Measurements from ENCODE around the gene PDIA4.
"Not testable (repeated sequence)": the region's sequence is repeated elsewhere in the genome, so short reads cannot be mapped to it uniquely, and the experiment has no call there.

The PDIA4 gene

DNA sequence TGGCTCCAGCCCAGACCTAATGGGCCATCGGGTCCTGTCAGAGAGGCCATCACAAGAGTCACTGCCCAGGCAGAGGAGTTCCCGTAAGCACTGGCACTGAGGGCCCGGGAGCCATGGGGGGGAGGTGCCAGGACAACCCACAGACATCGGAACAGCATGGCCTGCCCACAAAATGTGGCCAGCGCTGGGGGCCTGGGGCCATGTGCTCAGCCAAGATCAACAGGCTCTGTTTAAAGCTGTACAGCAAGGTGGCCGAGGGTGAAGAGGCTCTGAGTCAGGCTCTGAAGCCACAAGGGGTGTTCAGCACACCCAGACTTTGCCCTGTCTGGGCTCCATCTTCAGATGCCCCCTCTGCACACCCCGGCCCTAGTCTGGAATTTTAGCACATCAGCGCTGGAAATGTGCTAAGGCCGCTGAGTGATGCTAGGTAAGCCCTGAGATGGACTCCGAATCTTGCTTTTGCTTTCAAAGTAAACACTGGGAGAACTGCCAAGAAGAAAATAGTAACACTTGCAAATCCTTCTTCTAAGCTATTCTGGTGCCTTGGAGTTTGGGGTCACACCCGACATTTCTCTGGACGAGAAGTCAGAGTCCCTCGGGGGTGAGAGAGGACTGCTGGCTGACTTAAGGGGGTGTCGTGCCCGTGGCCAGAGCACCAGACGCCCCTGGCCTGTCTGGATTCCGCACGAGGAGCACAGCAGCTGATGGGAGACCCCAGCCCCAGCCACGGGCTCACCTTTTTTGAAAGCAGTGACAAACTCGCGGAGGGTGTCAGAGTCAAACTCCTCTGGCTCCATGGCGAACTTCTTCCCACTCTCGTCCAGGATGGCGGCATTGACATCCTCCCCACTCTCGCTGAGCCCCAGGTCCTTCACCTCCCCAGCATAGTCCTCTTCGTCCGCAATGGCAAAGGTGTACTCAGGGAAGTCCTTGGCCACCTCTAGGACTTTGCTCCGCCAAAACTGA lies 23.6 kb downstream of the PDIA4 start:
- in situ Hi-C loops (cut with HindIII; ENCODE audit: low sequenced_read_pairs), result no loop called here

DNA sequence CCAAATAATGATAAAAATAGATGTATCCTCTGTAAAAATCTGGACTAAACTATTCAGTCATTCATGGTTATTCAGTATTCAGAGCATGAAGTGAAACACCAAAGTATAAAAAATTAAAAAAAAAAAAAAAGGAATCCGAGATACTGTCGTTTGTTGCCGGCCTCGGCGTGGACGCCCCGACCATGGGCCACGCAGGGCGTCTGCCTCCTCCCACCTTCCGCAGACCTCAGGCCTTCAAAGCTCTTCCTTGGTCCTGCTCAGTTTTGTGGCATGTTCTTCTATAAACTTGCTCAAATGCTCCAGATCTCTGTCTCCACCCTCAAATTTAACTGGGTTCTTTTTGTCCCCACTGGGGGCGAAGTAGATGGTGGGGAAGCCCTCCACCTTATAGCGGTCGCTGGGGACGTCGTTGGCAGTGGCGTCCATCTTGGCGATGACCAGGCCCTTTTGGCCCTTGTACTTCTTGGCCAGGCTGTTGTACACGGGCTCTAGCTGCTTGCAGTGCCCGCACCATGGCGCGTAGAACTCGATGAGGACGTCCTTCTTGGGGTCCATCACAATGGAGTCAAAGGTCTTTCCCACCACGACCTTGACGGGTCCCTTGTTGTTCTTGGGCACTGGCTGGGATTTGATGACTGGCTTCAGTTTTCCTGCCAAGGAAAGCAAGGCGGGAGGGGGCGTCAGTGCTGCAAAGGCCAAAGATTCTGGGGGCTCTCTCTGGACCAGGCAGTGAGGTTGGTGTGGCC lies 24.6 kb downstream of the PDIA4 start:
- in situ Hi-C loops (cut with HindIII; ENCODE audit: low sequenced_read_pairs), result no loop called here

DNA sequence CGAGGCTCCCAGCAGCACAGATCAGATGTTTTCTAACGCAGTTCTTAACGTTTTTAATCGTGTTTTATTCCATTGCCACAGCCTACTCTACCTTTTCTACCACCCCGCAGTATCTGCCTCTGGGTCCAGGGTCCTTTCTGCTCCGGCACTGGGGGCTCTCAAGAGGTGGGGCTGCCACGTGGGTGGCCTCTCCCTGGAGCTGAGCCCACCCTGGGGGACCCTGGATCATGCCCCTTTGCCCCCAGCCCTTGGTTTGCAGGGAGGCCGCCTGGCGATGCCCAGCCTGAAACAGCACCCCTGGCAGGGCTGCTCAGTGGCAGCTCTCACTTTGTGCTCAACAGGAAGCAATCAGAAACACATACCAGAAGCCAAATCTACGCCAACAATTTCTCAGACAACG lies 25.3 kb downstream of the PDIA4 start:
- in situ Hi-C loops (cut with HindIII; ENCODE audit: low sequenced_read_pairs), result no loop called here

DNA sequence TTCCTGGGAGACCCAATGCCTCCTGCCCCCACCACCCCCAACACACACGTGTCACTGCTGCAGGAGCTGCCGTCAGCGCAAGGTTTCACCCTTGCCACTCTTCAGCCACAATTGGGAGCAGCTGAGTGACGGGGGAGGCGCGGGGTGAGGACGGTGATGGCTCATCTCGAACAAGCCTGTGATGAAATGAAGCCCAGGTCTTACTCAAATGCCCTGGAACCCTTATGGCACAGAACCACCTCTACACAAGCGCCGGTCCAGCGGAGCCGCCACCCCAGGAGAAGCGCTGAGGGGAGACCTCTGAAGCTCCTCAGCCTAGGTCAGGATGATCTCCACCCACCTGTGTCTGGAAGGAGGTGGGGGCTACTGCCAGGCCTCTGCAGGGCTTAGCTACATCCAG lies 25.7 kb downstream of the PDIA4 start:
- in situ Hi-C loops (cut with HindIII; ENCODE audit: low sequenced_read_pairs), result no loop called here

DNA sequence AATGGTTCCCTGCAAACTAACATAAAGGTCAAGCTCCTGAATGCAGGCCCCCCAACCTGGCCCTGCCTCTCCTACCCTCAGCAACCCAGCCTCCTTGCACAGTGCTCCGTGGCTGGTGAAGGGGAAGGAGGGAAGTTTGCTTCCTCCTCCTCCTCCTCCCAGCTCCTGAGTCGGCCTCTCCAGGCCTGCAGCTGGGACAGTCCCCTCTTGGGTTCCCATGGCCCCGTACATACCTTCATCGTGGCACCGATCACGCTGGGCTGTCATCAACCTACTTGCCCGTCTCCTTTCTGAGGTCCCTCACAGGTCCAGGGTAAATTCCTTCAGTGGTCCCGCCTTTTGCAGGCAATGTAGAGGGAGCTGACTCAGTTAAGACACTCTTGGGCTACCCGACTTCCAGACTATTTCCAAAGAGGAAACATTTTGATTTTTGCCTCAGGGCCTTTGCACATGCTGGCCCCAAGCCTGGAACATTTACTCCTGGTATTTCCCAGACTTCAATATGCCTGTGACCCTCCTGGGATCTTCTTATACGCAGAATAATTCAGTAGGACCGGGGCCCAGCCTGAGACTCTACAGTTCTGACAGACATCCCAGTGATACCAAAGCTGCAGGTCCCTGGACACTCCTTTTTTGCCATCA lies 26.8 kb downstream of the PDIA4 start:
- in situ Hi-C loops (cut with HindIII; ENCODE audit: low sequenced_read_pairs), result no loop called here

DNA sequence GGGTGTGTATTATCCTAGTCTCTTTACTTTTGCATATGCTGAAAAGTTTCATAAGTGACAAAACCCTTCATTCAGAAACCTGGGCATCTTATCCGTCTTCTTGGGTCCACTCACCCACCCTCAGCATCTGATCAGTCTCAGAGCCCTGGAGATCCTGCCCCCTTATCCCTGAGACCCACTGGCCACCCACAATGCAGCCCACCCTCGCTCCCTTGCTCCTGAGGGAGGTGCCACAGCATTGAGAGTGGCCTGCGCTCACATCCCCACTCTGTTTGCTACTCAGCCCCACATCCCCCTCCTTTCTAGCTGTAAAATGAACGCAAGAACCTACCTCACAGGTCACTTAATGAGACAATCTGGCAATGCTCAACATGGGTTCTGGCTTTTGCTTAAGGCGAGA lies 27.3 kb downstream of the PDIA4 start:
- in situ Hi-C loops (cut with HindIII; ENCODE audit: low sequenced_read_pairs), result no loop called here

DNA sequence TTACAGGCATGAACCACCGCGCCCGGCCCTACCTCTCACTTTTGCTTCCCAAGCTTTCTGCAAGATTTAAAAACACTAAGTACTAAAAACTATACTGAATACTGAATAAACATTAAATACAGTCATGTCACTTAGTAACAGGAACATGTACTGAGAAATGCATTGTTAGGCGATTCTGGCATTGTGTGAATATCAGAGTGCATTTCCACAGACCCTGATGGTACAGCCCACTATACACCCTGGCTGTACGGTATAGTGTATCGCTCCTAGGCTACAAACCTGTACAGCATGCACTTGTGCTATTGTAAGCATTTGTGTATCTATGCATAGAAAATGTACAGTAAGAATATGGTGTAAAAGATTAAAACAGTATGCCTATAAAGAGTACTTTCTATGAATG lies 29.1 kb downstream of the PDIA4 start:
- in situ Hi-C loops (cut with HindIII; ENCODE audit: low sequenced_read_pairs), result no loop called here

DNA sequence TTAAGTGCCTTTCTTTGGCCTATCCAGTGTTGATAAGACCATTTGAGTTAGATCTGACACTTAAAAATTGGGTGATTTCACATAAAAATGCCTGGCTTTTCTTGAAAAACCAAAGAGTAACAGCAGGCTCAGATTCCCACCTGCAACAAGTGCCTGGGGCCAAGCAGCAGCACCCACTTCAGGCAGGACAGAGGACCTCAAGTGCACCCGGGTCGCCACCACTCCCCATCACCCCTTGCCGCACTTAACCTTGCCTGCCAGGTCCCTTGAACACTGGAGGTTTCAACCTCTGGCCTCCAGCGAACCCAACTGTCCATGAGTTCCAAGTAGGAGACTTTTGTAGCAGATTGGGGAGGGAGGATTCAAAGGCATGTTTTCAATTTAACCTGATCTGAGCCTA lies 30.8 kb downstream of the PDIA4 start:
- in situ Hi-C loops (cut with HindIII; ENCODE audit: low sequenced_read_pairs), result no loop called here

DNA sequence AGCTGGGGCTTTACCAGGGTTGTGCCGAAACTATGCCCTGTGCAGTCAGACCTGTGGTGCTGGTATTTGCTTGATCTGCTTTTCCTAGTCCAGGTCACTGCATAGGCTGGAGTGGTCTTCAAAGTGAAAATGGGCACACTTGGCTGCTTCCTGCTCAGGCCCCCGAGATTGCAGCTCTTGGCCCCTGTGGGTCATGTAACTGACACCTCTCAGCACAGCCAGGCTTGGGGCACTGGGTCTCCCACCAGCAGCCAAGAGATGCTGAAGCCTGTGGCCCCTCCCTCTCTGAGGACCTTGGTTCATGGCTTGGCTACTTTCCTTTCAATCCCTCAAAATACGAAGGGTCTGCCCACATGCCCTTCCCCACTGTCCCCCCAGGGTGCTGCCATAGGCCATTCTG lies 33.7 kb downstream of the PDIA4 start:
- in situ Hi-C loops (cut with HindIII; ENCODE audit: low sequenced_read_pairs), result no loop called here

DNA sequence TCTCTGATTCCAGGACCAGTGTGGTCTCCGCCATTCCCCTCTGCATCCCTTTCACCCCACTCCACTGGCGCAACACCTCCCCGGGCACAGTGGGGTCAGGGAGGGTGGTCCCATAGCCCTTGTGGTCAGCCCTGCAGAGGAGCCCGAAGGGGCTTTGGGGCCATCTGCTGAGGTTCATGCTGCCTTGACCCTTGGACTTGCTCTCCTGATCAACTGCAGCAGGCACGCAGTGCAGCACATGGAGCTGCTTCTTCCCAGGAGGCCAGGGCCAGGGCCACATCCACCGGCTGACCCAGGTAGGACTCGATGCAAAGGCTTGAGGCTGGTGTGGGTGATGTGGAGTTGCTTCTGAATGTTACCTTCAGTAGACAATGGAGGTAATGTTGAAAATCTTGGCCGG lies 35.1 kb downstream of the PDIA4 start:
- in situ Hi-C loops (cut with HindIII; ENCODE audit: low sequenced_read_pairs), result no loop called here

DNA sequence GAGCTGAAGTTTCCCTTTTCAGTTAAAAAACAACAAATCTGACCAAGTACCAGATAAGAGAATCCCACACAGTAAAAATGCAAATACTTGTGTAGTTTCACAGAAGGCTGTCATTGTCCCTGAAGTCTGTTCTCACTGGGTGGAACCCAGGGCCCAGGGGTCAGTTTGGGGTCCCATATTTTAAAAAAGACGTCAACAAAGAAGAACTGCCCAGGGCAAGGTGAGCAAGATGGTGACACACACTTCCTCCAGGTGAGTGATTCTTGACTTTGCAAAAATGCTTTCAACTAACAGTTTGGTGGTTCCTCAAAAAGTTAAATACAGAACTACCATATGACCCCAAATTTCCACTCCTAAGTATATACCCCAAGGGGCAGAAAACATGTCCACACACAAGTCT lies 36.8 kb downstream of the PDIA4 start:
- in situ Hi-C loops (cut with HindIII; ENCODE audit: low sequenced_read_pairs), result no loop called here

DNA sequence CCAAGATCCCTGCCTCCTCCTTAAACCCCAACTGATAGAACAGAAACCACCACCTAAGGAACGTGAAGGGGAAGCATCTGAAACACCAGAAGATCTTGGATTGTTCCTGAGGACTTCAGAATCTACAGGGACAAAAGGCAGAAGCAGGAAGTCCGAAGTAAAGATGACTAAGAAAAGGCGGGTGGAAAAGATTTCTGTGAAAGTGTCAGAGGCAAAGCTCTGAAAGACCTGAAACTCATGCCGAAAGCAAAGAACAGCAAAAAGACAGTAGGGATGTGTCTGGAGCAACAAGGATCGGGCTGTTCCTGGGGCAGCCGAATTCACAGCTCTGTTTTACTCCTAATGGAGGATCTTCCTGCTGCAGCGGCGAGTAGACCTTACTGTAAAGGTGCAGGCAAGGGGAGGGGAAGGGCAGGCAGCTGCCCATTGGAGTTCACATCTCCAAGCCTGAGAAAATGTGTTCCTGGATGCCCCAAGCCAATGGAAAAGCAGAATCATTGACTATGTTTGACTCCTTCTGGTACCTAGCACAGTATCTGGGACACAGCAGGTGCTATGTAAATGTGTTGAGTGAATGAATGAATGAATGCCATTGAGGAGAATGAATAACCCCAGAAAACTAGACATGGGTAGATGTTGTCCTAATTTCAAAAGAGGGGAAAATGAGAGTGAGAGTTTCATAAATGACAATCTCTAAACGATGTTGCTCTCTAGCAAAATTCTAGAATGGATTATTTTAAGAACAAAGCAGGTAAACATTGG lies 40.4 kb downstream of the PDIA4 start:
- in situ Hi-C loops (cut with HindIII; ENCODE audit: low sequenced_read_pairs), result no loop called here

DNA sequence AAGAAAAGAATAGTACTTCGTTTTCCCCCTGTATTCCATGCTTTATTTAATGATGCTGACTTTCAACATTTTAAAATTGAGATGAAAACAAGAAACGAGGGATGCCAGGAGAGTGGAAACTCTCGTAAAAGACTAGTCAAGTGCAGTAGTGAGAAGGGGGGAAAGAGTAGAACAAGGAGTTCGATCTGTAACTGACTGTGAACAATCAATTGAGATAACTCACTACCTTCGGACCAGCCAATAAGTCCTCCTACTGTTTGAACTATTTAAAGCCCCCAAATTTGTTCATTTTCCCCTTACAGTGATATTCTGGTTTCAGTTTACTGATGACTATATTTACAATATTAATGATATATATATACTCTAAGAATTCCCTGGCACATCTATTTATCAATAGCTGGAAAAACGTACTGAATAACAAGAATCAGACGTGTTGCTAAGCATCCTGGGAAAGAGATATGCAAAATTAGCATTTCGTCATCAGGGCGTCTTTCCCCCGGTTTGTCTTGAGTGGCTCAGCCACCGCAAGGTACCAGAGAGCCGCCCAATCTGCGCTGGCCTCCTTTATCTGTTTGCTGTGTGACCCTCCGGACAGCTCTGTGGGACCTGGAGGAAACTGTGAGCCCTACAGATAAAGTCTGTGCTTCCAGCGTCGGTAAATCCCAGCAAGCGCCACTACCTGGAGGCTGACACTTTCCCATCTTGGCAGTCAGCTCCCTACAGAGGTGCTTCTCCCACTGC lies 41.1 kb downstream of the PDIA4 start:
- in situ Hi-C loops (cut with HindIII; ENCODE audit: low sequenced_read_pairs), result no loop called here

DNA sequence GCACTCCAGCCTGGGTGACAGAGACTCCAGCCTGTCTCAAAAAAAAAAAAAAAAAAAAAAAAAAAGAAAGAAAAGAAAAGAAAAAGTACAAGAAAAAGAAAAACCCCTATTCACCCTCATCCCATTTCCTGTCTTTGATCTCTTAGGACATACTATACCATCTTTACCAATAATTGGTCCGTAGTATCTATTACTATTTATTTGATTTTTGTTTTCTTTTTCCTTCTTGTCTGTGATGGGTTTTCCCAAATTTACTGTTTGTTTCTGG lies 41.6 kb downstream of the PDIA4 start:
- in situ Hi-C loops (cut with HindIII; ENCODE audit: low sequenced_read_pairs), result no loop called here

DNA sequence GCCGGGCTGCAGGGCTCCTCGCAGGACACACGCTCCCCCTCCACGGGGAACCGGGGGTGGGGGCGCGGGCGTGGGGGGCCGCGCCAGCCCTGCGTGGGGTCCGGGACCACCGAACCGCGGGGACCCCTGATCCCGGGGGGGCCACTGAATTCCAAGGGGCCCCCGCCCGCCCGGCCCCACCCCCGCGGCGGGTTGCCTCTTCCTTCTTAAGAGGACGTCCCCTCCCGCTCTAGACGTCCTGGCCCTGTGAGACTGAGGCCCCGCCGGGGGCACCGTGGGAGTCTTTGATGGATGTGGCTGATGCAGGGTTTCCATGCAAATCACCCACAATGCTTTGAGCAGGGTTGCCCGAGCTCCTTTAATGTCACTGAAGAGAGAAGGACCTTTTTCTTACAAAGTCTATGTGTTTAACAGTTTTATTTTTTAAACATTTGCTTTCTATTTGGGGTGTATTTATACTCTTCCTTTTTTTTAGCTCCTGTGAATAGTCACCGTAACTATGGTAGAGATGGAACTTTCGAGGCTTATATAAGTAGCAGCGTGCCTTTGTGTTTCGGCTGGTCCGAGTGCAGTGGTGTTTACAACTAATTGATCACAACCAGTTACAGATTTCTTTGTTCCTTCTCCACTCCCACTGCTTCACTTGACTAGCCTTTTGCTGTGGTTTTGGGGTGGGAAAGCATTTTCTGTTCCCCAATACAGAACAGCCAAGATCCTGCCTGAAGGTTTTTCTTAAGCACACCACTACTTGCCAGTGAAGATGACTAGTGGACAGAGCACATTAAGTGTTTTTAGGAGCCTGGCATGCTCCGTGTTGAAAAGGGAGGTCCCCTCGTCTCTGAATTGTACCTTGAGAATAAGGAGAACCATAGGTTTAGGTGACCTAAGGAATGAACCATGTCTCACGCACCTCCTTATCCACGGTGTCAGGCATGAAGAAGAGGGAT lies 44.8 kb downstream of the PDIA4 start:
- in situ Hi-C loops (cut with HindIII; ENCODE audit: low sequenced_read_pairs), result no loop called here

DNA sequence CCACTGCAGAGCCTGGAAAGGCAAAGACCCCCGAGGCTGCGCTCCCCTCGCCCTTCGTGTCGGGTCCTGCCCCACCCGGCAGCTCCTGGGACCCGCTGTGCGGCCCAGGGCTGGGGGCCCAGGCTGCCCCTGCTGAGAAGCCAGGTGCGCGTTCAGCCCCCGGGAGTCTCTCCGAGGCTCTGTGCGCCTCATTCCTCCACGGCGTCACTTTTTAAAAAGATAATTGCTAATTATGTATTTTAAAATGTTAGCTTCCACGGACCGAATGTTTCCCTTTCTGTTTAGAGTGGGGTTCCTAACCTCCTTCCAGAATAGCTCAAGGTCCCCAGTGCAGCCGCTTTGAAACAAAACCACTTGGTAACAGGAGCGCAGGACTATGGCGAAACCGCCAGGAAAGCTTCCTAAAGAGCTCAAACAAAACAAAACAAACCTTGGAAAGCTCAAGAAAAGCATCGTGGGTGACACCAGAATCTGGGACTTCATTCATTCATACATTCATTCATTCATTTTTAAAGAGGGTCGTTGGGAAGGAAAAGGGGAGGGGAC lies 45.6 kb downstream of the PDIA4 start:
- in situ Hi-C loops (cut with HindIII; ENCODE audit: low sequenced_read_pairs), result no loop called here

DNA sequence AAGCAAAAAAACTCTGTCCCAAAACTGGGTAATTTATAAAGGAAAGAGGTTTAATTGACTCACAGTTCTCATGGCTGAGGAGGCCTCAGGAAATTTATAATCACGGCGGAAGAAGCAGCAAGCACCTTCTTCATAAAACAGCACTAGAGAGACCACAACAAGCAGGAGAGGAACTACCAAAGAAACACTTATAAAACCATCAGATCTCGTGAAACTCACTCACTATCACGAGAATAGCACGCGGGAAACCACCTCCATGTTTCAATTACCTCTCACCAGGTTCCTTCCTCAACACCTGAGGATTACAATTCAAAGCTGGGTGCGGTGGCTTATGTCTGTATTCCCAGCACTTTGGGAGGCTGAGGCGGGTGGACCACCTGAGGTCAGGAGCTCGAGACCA lies 48.5 kb downstream of the PDIA4 start:
- in situ Hi-C loops (cut with HindIII; ENCODE audit: low sequenced_read_pairs), result no loop called here

DNA sequence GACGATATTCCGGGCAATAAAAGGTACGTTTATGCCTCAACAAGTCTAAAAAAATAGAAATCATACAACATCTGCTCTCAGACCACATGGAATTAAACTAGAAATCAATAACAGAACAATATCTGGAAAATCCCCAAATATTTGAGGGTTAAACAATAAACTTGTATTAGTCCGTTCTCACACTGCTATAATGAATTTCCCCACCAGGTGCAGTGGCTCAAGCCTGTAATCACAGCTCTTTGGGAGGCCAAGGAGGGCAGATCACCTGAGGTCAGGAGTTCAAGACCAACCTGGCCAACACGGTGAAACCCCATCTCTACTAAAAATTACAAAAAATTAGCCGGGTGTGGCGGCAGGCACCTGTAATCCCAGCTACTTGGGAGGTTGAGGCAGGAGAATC lies 49.2 kb downstream of the PDIA4 start:
- in situ Hi-C loops (cut with HindIII; ENCODE audit: low sequenced_read_pairs), result not testable (repeated sequence)

DNA sequence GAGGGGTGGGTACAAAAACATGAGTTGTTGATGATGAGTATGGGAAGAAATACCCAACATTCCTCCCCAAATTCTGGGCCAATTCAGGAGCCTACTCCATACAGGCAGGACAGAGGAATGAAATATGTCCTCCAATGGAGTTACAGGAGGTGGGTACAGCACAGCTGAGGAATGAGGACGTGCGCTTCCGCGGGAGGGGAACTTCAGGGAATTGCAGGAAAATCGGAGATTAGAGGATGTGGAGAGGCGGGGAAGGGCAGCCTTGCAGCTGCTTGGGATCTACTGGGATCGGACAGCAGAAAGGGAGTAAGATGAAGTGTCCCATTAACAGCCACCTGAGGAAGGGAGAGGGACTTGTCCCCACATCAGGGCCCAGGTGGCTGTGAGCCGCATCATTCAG lies 50.2 kb downstream of the PDIA4 start:
- in situ Hi-C loops (cut with HindIII; ENCODE audit: low sequenced_read_pairs), result no loop called here
